Left lung (tissue), 10 donors: ENCODE data around the gene DAB1. TPM values are rescaled to one million over a fixed set of nuclear protein-coding genes. Genes with fewer than 3 reads are reported as not detected.
A peak's percentile ranks its signal among the peaks of the same experiment; 100 is the strongest.

Source experiments
- ATAC-seq: fragments of 200-7000 bp; cut with Tn5 transposase; one replicate; pipeline ENCODE4 v1.9.1; 2020; ENCODE audit warnings: moderate library complexity
- DNase-seq, 4 donors: peaks; one replicate each; pipeline ENCODE4 v3.0.0-alpha.2; 2013 to 2020
- H3K27ac ChIP-seq, 2 donors: fragments of 200-600 bp; sonication (generic) in 1 of 2; one replicate each; pipeline versions ENCODE4 v1.5.0 to v1.8.0; 2020 to 2021
- H3K27me3 ChIP-seq, 2 donors: fragments of 200-600 bp; sonication (generic) in 1 of 2; one replicate each; pipeline versions ENCODE4 v1.5.0 to v1.8.0; 2020 to 2021
- H3K36me3 ChIP-seq, 2 donors: fragments of 200-600 bp; sonication (generic) in 1 of 2; one replicate each; pipeline versions ENCODE4 v1.5.0 to v1.8.0; 2020 to 2021
- H3K4me1 ChIP-seq, 2 donors: fragments of 200-600 bp; one replicate each; pipeline ENCODE4 v1.8.0; 2021
- H3K4me3 ChIP-seq, 2 donors: fragments of 200-600 bp; sonication (generic) in 1 of 2; one replicate each; pipeline versions ENCODE4 v1.5.0 to v1.8.0; 2020 to 2021; ENCODE audit warnings: mild to moderate bottlenecking in 1 of 2
- H3K9me3 ChIP-seq, 2 donors: fragments of 200-600 bp; sonication (generic) in 1 of 2; one replicate each; pipeline versions ENCODE4 v1.5.0 to v1.8.0; 2020 to 2021
- intact Hi-C, 2 donors: fragments of 100-400 bp; cut with DNase I; formaldehyde crosslinking; loops; one replicate each; pipeline versions ENCODE4 v1.11.2 to v1.14.2; 2022
- polyA plus RNA-seq, 6 donors: library from polyadenylated mRNA; unstranded; fragments of 120-200 nt; gene quantifications; one replicate each; pipeline ENCODE4 v1.2.1, GENCODE V29; 2013; ENCODE audit not compliant: insufficient read length in 6 of 6
- total RNA-seq, 2 donors: library from RNA; stranded (reverse); fragmentation: NEBNext Ultra II Directional; extraction: Animal tissue kit (Norgen Biotek cat#: 25700); gene quantifications; one replicate each; pipeline ENCODE4 v1.2.1, GENCODE V29; 2021
- TF ChIP-seq, protein P1 (sequence below), 2 donors: fragments of 200-600 bp; sonication (generic) in 1 of 2; IDR thresholded peaks; one replicate each; pipeline versions ENCODE4 v1.5.0 to v1.8.0; 2021; ENCODE audit warnings: antibody characterized with exemption in 2 of 2
- donor health status: DM: no; HTN: yes; CAD: no.
- donor health status: DM: no; HTN: no; CAD: no.

DAB1 gene
- total and polyA plus RNA-seq, 8 donors: 0.17 to 1.7 (median 1.1) TPM

DNA sequence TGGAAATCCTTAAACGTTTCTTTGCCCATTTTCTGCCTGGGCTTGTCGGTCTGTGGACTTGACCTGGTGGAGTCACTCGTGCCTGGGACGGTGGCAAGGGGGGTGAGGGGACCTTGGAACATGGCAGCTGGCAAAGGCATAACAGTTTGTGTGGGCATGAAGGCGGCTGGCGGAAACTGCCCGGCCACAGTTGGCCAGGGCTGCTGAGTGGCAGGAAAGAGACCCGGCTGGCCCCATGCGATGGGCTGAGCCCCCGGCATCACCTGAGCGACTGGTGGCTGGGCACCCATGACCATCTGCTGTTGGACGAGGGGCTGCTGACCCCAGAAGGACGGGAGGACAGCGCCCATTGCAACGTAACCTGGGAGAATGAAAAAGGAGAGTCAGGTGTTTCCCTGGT lies 408.8 kb downstream of the DAB1 start:
- no peak overlapping the region for H3K27ac ChIP-seq
- no peak for ATAC-seq
- DNase-seq: peak in 1 of 4 donors; percentile 62
- no peaks in the 10 kb centered on the region for H3K4me1 ChIP-seq
- no peaks in the 10 kb centered on the region for H3K36me3 ChIP-seq
- intact Hi-C loops: no loop called here
- H3K27me3 ChIP-seq: no peaks in the 10 kb centered on the region
- H3K4me3 ChIP-seq: no peak overlapping the region
- TF ChIP-seq, protein P1, sequence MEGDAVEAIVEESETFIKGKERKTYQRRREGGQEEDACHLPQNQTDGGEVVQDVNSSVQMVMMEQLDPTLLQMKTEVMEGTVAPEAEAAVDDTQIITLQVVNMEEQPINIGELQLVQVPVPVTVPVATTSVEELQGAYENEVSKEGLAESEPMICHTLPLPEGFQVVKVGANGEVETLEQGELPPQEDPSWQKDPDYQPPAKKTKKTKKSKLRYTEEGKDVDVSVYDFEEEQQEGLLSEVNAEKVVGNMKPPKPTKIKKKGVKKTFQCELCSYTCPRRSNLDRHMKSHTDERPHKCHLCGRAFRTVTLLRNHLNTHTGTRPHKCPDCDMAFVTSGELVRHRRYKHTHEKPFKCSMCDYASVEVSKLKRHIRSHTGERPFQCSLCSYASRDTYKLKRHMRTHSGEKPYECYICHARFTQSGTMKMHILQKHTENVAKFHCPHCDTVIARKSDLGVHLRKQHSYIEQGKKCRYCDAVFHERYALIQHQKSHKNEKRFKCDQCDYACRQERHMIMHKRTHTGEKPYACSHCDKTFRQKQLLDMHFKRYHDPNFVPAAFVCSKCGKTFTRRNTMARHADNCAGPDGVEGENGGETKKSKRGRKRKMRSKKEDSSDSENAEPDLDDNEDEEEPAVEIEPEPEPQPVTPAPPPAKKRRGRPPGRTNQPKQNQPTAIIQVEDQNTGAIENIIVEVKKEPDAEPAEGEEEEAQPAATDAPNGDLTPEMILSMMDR (IDR thresholded peaks at IDR 0.05): no peak
- H3K9me3 ChIP-seq: no peaks in the 10 kb centered on the region

DNA sequence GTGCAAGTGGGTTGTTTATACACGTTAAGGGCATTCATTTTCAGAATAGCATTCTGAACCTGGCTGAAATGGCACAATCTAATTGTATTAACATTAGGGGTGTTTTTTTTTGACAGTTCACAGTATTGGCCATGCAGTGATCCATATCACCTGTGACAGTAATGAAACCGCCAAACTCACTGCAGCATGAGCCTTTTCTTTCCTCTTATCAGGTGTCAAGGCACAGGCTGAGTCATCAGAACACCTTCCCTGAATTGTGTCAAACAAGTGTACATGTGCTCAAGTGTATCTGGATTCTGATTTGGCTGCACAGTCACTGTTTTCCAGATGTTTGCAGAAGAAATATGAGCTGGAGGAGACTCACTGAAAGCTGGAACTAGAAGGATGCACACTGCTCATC lies 410.3 kb downstream of the DAB1 start:
- TF ChIP-seq, protein P1 (IDR thresholded peaks at IDR 0.05): no peak
- DNase-seq (no peak), ATAC-seq (no peak)
- no peaks in the 10 kb centered on the region for H3K36me3 ChIP-seq
- no peak overlapping the region for H3K27ac ChIP-seq
- no peaks in the 10 kb centered on the region for H3K4me1 ChIP-seq
- no peaks in the 10 kb centered on the region for H3K27me3 ChIP-seq
- intact Hi-C loops: no loop called here
- H3K4me3 ChIP-seq: no peak overlapping the region
- H3K9me3 ChIP-seq: no peaks in the 10 kb centered on the region

DNA sequence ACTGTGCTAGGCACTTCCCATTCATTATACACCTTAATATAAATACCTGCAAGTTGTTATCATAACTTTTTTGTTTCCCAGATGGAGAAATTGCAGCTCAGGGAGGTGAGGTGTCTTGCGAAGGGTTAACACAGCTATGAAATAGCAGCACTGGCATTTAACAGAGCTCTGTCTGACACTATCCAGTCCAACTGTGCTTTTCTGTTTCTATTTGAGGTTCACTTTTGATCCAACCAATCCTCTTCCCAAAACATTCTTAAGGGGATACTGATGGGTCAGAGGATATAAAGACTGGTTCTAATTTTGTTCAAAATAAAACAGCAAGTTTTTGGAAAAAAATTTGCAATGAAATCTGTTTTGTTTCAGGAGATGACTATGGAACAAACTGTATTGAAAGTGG lies 411.5 kb downstream of the DAB1 start:
- intact Hi-C loops: no loop called here
- no peak overlapping the region for H3K27ac ChIP-seq

DNA sequence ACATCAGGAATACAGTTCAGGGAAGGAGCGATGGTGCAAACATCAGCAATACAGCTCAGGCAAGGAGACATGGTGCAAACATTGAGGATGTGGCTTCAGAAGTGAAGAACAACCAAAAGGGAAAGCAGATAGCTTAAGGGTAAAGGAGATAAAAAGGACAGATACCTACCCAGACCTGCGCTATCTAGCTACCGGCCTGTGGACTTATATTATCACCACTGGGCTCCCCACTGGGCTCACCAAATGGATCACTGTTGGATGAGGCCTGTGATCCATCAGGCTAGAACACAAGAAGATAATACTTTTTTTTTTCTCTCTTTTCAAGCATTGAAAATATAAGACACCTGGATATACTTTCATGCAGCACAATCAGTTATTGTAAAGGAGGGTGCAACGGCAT lies 413.3 kb downstream of the DAB1 start:
- intact Hi-C loops: no loop called here
- H3K27me3 ChIP-seq: no peaks in the 10 kb centered on the region
- no peak overlapping the region for H3K27ac ChIP-seq
- no peak for ATAC-seq
- no peaks in the 10 kb centered on the region for H3K4me1 ChIP-seq
- no peak overlapping the region for H3K4me3 ChIP-seq
- no peak for DNase-seq
- no peaks in the 10 kb centered on the region for H3K36me3 ChIP-seq
- no peaks in the 10 kb centered on the region for H3K9me3 ChIP-seq
- TF ChIP-seq, protein P1 (IDR thresholded peaks at IDR 0.05): no peak

More for the DNA sequence above, 411.5 kb downstream of the DAB1 start:
- TF ChIP-seq, protein P1 (IDR thresholded peaks at IDR 0.05): no peak
- H3K27me3 ChIP-seq: no peaks in the 10 kb centered on the region
- H3K4me3 ChIP-seq: no peak overlapping the region
- H3K9me3 ChIP-seq: no peaks in the 10 kb centered on the region
- ATAC-seq (no peak), DNase-seq (no peak)
- no peaks in the 10 kb centered on the region for H3K4me1 ChIP-seq
- H3K36me3 ChIP-seq: no peaks in the 10 kb centered on the region

DNA sequence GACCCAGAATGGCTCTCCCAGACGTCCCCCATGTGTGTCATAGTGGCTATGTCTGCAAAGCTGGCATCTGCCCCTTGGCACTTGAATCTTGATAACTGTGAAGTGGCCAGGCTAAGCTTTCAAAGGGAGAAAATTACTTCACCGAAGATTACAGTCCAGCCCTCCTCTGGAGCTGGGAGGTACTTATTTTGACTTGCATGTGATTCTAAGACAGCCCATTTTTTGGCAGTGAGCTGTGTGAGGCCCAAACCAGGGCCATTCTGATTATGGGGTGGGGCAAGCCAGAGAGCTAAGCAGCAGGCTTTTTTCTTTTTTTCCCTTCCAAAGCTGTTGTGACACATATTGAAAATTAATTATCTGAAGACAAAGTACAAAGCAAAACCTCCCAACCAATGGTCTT lies 415.9 kb downstream of the DAB1 start:
- no peak overlapping the region for H3K4me3 ChIP-seq
- no peak overlapping the region for H3K27ac ChIP-seq
- intact Hi-C loops: no loop called here
- H3K27me3 ChIP-seq: no peaks in the 10 kb centered on the region
- DNase-seq: peak in 2 of 4 donors; percentile 10 to 37
- H3K4me1 ChIP-seq: no peaks in the 10 kb centered on the region
- H3K36me3 ChIP-seq: no peaks in the 10 kb centered on the region
- ATAC-seq: peak; percentile 68
- H3K9me3 ChIP-seq: no peaks in the 10 kb centered on the region
- TF ChIP-seq, protein P1 (IDR thresholded peaks at IDR 0.05): no peak
